ENCODE results near the gene GLG1.

GLG1 gene

DNA sequence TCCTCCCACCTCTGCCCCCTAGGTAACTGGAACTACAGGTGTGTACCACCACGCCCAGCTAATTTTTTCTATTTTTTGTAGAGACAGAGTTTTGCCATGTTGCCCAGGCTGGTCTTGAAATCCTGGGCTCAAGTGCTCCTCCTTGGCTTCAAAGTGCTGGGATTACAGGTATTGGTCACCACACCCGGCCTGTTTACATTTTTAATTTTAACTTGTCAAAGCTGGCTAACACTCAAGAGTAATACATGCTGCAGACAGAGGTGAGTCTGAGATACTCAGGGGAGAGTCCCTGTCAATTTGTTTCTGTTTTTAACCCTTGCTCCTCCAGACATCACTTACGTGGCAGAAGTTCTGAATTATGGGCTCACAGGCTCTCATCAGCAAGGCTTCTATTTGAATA is 134.9 kb downstream of the GLG1 start:
- no peak for DNase-seq
- ATAC-seq = no peak

- no peak for DNase-seq
Measured at GRCh38 chr16:74469946-74470478, 136.9 kb downstream of the GLG1 start.

GRCh38 chr16:74468807-74469525 is 137.9 kb downstream of the GLG1 start:
- no peak for DNase-seq
- no peak for ATAC-seq

More at GRCh38 chr16:74469946-74470478, 136.9 kb downstream of the GLG1 start:
- no peak for ATAC-seq

DNA sequence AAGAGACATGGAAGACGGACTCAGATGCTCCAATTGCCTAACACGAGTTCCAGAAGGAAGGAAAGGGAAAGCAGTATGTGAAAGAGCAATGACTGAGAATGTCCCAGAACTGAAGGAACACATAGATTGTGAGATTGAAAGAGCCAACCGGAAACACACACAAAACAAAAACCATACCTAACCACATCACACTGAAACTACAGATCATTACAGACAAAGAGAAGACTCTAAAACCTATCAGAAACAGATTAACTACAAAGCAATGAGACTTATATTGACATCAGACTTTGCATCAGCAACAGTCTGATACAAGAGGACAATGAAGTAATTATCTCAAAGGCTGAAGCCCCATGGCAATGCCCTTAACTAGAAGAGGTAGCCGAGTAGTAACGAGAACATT is 140.0 kb downstream of the GLG1 start:
- no peak for DNase-seq
- peak; percentile 55 for ATAC-seq

GRCh38 chr16:74465851-74466685 is 140.8 kb downstream of the GLG1 start:
- ATAC-seq = no peak
- DNase-seq = no peak

DNA sequence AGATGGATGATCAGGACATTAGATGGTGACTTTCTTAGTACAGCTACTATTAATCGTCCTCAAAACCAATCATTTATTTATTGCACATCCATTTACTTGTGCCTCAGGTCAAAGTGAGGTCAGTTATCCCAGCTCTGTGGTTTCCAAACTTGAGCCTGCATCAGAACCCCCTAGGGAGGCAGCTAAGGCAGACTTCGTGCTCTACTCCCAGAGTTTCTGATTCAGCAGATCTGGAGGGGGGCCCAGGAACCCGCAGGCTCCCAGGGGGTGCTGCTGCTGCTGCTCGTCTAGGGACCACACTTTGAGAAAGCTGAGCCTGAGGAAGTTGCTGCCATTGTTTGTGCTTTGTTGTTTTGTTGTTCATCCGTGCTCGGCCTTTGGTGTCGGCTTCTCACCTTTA is 141.6 kb downstream of the GLG1 start:
- no peak for DNase-seq
- ATAC-seq = no peak

DNA sequence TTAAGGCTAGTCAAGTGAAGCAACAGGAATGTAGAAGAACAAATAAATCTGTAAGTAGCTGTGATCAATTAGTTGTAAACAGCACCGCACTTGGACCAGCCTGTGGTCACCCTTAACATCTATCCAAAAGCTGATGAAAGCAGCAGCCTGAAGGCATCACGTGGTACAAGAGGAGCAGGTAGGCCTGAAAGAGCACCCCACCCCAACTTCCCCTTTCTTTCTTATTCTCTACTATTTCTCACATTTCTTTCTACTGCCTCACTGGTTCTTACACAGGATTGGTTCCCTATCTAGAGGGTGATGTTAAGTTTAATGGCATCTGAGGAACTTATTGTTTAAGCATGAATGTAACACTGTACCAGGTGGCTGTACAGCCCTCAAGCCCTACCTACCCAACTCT is 143.0 kb downstream of the GLG1 start:
- DNase-seq (no peak), ATAC-seq (peak; percentile 19)

- ATAC-seq (no peak), DNase-seq (no peak)
Measured at GRCh38 chr16:74462361-74462760, 144.6 kb downstream of the GLG1 start.

GRCh38 chr16:74461826-74462225 is 145.1 kb downstream of the GLG1 start:
- DNase-seq (no peak), ATAC-seq (no peak)

- ATAC-seq (no peak), DNase-seq (no peak)
Measured at GRCh38 chr16:74460542-74460941, 146.4 kb downstream of the GLG1 start.

DNA sequence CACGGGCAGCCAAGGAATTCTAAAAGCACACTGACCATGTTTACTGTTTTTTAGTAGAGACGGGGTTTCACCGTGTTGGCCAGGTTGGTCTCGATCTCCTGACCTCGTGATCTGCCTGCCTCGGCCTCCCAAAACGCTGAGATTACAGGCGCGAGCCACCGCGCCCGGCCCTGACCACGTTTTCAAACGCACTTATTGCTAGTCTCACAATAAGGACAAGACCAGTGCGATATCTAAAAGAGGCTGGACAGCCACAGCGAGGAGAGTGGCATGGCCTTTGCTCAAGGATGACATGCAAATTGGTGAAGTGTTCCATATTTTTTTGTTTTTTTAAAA is 150.7 kb downstream of the GLG1 start:
- DNase-seq (no peak), ATAC-seq (no peak)

GRCh38 chr16:74455619-74456289 is 151.2 kb downstream of the GLG1 start:
- ATAC-seq (no peak), DNase-seq (no peak)

DNA sequence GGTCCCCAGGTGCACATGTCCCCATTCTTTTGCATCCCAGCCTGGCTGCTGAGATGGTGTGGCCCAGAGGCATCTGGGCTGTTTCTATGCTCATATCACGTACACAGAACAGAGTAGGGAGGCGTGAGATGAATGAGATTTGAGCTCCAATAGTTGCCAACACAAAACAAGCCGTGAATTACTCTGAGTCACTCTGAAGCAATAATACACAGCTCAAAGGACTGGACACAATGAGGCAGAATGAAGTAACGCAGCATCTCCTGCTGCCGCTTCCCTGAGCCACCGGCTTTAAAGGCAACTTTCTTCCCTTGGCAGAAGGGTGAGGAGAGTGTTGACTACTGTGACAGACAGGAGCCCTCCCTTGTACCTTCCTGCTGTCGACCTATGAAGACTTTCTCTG is 151.7 kb downstream of the GLG1 start:
- ATAC-seq = no peak
- DNase-seq = no peak

DNA sequence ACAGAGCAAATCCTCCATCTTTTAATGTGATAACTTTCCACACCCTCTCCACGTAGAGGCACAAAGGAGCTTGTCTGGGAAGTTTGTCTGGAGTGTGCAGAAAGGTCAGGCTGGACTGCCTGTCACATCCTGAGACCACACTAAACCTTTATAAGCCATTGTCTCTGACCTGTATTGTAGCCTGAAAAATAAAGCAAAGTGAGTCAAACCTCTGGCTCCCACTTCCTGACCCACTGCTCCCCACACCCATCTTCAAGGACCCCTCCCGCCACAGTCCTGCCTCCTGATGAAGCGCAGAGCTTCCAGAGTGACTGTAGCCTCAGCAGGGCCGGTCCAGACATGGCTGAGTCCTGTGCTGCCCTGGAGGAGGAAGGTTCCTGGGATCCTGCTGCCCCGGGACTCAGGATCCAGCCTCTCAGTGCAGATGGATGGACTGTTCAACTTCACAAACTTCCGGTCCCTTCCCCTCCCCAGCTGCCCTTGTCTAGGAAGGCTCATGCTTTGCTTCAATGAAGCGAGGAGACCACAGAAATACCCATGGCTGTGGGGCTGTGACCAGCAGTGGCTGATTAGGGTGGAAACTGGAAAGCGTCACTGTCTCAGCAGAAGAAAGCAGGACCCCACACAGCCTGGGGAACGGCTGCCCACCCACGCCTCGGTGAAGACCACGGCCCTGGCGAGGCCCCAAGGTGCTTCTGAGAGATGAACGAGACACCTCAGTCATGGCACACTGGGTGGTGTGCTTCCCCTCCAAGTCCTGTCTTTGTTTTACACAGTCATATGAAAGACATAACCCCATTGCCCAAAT is 154.8 kb downstream of the GLG1 start:
- peak; percentile 20 for ATAC-seq
- DNase-seq = no peak

- DNase-seq (no peak), ATAC-seq (no peak)
Measured at GRCh38 chr16:74450967-74451760, 155.8 kb downstream of the GLG1 start.

- ATAC-seq = no peak
- DNase-seq = no peak
Measured at GRCh38 chr16:74450236-74450635, 156.7 kb downstream of the GLG1 start.

GRCh38 chr16:74449470-74449869 is 157.4 kb downstream of the GLG1 start:
- ATAC-seq (no peak), DNase-seq (no peak)

GRCh38 chr16:74448990-74449389 is 157.9 kb downstream of the GLG1 start:
- no peak for ATAC-seq
- DNase-seq = no peak

DNA sequence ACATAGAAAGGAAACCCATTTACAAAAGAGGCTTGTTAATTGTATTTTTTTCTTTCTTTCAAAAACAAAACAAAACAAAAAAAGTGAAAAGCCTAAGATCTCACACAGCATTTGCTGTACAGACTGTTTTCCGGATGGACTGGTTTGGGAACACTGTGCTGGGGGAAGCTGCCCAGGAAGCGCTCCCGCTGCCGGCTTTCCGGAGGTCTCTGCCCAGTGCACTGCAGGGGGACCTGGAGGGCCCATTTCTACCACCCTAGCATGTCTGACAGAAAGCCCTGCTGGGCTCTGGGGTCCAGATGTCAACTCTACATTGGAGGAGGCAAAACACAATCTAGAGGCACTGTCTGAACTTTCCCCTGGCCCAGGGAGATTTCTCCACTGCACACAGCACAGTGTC is 159.3 kb downstream of the GLG1 start:
- no peak for ATAC-seq
- DNase-seq = no peak

DNA sequence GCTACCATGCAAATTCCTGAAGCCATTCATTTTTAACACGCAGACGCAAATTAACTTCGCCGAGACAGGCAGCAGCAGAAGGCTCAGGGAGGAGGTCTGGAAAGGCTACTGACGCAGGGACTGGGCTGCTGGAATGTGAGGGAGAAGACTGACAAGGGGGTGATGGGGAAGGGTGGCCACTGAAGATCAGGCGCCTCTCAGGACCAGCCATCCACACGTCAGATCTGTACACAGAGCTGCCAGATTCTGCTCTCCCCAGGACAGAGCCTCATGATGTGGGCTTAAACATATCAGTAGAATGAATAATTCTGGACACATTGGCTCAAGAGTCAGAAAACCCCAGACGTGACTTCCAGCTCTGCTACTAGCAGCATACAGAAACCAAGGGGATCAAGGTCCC is 160.0 kb downstream of the GLG1 start:
- no peak for DNase-seq
- no peak for ATAC-seq

Data from stimulated activated naive CD8-positive, alpha-beta T cell treated with anti-CD3 and anti-CD28 coated beads, Interleukin-15, Interleukin-2, amounts not matched to agents 100 U/mL and 50 U/mL, for 24 hours (primary cell).